NCI-H345 treated with DMSO at 0.1 percent for 48 hours (cell line): ENCODE results near the gene DOP1B.
"Not testable (repeated sequence)": the region's sequence is repeated elsewhere in the genome, so short reads cannot be mapped to it uniquely, and the experiment has no call there.

Experiments used
- DNase-seq: peaks from one replicate; lab custom pipeline; 2025; ENCODE audit not compliant: unreplicated experiment; lab: John Stamatoyannopoulos, UW

DOP1B gene

DNA sequence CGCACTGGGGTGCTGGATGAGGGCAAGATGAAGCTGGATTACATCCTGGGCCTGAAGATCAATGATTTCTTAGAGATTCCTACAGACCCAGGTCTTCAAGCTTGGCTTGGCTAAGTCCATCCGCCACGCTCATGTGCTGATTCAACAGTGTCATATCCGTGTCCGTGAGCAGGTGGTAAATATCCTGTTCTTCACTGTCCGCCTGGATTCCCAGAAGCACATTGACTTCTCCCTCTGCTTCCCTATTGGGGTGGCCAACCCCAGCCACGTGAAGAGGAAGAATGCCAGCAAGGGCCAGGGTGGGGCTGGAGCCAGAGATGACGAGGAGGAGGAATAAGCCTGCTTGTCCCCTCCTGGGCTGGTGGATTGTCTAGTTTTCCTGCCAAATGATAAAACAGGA is 23.9 kb upstream of the DOP1B start:
- no peak for DNase-seq

GRCh38 chr21:36134803-36135390 is 21.7 kb upstream of the DOP1B start, which contains the start of gene CBR3:
Gene CBR3 (plus strand): TSS chr21:36135079. CDS start chr21:36135193, 114 bp downstream.
- DNase-seq, result peak; percentile 69

DNA sequence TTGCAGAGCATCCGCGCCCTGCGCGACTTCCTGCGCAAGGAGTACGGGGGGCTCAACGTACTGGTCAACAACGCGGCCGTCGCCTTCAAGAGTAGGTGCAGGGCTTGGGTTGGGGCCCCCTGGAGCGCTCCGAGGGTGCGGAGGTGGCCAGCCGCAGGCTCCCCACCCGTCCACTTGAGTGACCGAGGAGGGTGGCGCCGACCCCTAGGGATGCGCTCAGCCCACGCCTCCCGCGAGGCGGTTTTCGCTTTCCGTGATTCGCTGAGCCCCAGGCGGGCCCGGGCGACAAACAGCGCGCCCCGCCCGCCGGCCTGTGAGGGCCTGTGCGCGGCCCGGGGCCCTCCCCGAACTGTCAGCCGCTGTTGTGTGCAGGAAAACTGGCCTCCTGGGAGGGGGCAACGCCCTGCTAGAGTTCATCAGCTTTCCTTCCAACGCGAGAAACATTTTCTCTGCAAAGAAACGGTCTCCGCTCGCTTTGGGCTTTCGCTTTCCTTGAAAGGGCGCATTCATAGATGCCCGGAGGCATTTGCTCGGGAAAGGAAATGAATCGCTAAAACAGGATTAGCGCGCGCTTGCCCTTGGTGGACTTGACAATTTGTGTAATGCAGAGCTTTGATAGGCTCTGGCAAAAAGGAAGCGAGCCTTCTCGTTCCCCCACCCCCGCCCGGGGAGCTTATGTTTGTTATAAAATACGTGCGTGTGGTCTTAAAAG is 21.1 kb upstream of the DOP1B start:
- DNase-seq, result peak; percentile 40

DNA sequence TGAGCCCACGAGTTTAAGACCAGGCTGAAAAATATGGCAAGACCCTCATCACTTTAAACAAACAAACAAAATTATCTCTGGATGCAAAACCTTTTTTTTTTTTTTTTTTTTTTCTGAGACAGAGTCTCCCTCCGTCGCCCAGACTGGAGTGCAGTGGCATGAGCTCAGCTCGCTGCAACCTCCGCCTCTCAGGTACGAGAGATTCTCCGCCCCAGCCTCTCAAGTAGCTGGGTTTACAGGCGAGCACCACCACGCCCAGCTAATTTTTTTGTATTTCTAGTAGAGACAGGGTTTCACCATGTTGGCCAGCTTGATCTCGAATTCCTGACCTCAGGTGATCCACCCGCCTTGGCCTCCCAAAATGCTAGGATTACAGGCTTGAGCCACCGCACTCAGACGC is 16.8 kb upstream of the DOP1B start:
- DNase-seq, result not testable (repeated sequence)

DNA sequence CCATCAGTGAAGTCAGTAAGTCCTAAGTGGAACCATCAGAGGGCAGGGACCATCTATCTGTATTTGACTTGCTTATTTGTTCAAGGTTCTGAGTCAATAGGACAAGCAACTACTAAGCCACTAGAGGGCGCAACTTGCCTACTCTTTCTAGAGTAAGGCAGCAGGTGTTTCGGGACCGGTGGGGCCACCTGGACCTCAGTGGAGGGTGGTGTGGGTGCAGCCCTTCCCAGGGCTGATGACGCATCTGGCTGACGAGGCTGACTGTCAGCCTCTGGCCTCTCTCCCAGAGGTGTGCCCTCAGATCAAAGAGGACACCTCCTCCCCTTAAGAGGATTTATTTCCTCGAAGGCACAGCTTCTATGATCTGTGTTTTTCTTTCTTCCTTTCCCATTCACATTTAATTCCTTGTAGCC is 15.1 kb upstream of the DOP1B start:
- DNase-seq, result peak; percentile 99

DNA sequence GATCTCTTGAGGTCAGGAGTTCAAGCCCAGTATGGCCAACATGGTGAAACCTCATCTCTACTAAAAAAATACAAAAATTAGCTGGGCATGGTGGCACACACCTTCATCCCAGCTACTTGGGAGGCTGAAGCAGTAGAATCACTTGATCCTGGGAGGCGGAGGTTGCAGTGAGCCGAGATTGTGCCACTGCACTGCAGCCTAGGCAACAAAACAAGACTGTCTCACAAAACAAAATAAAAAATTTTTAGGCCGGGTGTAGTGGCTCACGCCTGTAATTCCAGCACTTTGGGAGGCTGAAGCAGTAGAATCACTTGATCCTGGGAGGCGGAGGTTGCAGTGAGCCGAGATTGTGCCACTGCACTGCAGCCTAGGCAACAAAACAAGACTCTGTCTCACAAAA is 12.4 kb upstream of the DOP1B start:
- DNase-seq, result not testable (repeated sequence)

- DNase-seq, result no peak
Observed at GRCh38 chr21:36145259-36145658, 11.4 kb upstream of the DOP1B start.

- no peak for DNase-seq
Observed at GRCh38 chr21:36147911-36148310, 8.7 kb upstream of the DOP1B start.

DNA sequence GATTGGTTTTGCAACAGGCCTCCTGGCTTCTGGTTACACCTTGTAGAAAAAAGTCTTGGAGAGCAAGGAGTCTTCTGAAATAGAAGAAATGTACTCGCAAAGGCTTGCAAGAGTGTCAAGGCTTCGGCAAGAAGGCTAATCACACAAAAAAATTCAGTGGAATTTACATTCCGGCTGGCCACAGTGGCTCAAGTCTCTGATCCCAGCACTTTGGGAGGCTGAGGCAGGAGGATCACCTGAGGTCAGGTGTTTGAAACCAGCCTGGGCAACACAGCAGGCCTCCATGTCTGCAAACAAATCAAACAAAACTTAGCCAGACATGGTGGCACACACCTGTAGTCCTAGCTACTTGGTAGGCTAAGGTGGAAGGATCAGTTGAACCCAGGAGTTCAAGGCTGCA is 7.7 kb upstream of the DOP1B start:
- DNase-seq, result no peak

DNA sequence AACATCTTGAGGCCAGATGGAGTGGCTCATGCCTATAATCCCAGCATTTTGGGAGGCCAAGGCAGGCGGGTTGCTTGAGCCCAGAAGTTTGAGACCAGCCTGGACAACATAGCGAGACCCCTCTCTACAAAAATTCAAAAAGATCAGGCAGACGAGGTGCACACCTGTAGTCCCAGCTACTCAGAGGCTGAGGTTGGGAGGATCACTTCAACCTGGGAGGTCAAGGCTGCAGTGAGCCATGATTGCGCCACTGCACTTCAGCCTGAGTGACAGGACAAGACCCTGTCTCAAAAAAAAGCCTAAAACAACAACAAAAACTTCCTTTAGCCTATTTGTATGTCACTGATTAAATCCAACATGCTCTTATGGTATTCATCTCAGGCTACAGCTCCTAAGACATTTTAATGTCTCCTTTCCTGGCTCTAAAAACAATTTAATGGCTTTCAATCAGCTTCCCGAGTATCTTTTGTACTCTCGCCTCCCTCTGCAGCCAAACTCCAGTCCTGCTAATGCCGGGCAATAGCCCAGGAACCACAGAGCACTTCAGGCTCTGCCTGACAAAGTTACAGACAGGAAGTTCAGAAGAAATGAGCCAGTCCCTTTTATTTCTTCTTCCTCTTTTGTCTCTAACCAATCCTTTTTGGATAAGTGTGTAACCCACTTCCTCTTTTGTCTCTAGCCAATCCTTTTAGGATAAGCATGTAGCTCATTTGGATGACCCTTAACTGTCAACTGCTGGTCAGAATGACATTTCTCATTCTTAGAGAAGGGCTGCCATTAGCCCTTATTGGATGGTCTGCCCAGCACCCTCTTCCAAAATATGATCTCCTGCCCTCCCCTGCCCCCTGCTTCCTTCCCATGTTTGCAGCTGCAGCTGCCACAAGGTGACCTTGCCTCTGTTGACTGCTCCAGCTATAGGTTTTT is 6.6 kb upstream of the DOP1B start:
- DNase-seq, result no peak

DNA sequence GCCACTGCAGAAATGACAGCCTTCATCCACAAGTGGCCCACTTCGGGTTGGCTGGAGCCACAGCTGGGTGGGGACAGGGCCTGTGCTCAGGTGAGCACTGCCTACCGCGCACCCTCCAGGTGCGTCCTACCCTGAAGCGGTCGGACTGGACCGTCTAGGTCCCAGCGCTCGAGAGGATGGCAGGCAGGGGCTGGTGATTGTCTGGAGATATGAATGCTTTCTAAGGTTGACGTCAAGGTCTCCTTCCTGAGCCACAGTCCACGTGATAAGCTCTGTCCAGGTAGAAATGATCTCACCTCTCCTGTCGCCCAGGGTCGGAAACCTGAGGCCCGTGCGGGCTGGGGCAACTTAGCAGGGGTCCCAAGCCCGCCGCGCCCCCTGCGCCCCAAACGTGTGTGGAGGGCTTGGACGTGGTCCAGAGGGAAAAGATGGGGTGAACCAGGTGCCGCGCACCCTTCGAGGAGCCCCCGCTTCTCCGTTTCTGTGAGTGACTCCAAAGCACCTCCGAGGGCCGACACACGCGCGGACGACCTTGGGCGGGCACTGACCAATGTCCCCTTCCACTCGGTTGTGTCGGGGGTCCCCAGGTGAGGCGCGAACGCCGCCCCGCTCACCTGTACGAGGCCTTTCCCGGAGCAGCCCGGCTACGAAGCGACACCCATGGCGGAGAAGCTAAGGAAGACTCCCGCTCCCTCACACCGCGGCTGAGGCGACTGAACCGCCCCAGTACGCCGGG is 853 bp upstream of the DOP1B start:
- DNase-seq, result peak; percentile 33

GRCh38 chr21:36156339-36156814 is 247 bp upstream of the DOP1B start:
- peak; percentile 97 for DNase-seq

- no peak for DNase-seq
Observed at GRCh38 chr21:36159356-36159921, 2.8 kb downstream of the DOP1B start.

DNA sequence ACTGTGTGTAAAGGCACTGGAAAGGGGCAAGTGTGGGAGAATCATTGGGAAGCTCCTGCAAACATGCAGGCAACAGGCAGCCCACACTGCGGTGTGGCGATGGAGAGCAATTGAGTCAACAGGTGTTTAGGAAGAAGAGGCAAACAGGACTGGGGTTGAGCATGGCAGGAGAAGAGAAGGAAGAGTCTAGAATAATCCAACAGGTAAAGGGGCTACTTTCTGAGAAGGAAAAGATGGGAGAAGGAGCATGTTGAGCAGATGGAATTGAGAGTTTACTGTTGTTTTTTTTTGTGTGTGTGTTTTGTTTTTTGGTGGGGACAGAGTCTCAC is 4.2 kb downstream of the DOP1B start:
- no peak for DNase-seq

- no peak for DNase-seq
Observed at GRCh38 chr21:36162631-36163030, 6.0 kb downstream of the DOP1B start.

GRCh38 chr21:36163750-36164741 is 7.4 kb downstream of the DOP1B start:
- peak; percentile 38 for DNase-seq

GRCh38 chr21:36165356-36165755 is 8.7 kb downstream of the DOP1B start:
- no peak for DNase-seq

GRCh38 chr21:36166705-36167104 is 10.1 kb downstream of the DOP1B start:
- no peak for DNase-seq

DNA sequence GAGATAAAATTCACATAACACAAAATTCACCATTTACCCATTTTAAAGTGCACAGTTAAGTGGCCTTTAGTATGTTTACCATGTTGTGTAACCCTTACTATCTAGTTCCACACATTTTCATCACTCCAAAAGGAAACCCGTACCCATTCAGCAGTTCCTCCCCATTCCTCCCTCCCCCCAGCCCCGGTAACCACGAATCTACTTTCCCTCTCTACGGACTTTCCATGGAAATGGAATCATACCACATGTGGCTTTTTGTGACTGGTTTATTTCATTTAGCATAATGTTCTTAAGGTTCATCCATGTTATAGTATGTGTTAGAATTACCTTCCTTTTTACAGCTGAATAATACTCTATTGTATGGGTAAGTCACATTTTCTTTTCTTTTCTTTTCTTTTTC is 10.9 kb downstream of the DOP1B start:
- DNase-seq, result no peak
